ENCODE data around the gene SPON1. TPM values are rescaled to one million over a fixed set of nuclear protein-coding genes. Genes with fewer than 3 reads are reported as not detected.

SPON1 gene
- total and polyA plus RNA-seq, 2 of the 8 experiments (the other 6 are each of a cell fraction or from before 2014, with no cell fraction given): 1.5 to 5.4 TPM

GRCh38 chr11:13972043-13972910, 9.8 kb downstream of the SPON1 start:
- H2AFZ ChIP-seq (ENCODE audit: low read length): no peak overlapping the region
- H3K79me1 ChIP-seq (ENCODE audit: low read depth, low read length): no peaks in the 10 kb centered on the region
- no peak overlapping the region for H3K14ac ChIP-seq (ENCODE audit: insufficient read length)
- ChIA-PET POLR2A (ENCODE audit: partially characterized antibody) (no interaction called here), CTCF (ENCODE audit: partially characterized antibody) (interaction anchor here (0.6 to 8.2 kb wide), 12 partner anchors 8 to 262 kb away, joined by 3 to 101 read pairs (median 4); partner anchors contain the start of gene SPON1)
- H3K9me3 ChIP-seq (ENCODE audit: insufficient read depth in 2 of 2, low read depth in 1 of 2, low read length in 1 of 2): no peaks in the 10 kb centered on the region
- H3K23ac ChIP-seq (ENCODE audit: insufficient read length): no peak overlapping the region
- H3K79me2 ChIP-seq (ENCODE audit: control insufficient read depth in 1 of 2, insufficient read depth in 2 of 2, low read length in 2 of 2): no peaks in the 10 kb centered on the region
- no peak overlapping the region for H3K4me3 ChIP-seq (ENCODE audit: extremely low read depth in 1 of 4, insufficient read depth in 2 of 4, low read depth in 3 of 4, low read length in 4 of 4)
- WGBS, 2 experiments (ENCODE audit: extremely low coverage in 1 of 2, insufficient coverage in 1 of 2, insufficient read length in 1 of 2, insufficient replicate concordance in 2 of 2, low coverage in 1 of 2, low lambda C conversion rate in 2 of 2, missing lambda C conversion rate in 1 of 2): 89% methylated on average over 2 of the region's 2 CpGs; no CpG with 5 or more reads in 1 of the 2 experiments
- no peaks in the 10 kb centered on the region; a peak in 1 of 7 replicates for H3K27me3 ChIP-seq (replicated peaks in 1 of 4; ENCODE audit: control insufficient read depth in 3 of 4, extremely low read depth in 1 of 4, insufficient read depth in 3 of 4, low read length in 3 of 4)
- H4K91ac ChIP-seq (replicated peaks; ENCODE audit: insufficient read length, low read length): no peak overlapping the region
- no peak overlapping the region for H3K4me2 ChIP-seq (ENCODE audit: insufficient read depth in 1 of 2, low read depth in 2 of 2, low read length in 2 of 2)
- no peak overlapping the region for H3K9ac ChIP-seq (replicated peaks in 1 of 4; ENCODE audit: extremely low read depth in 1 of 4, low read depth in 3 of 4, low read length in 3 of 4)
- H4K5ac ChIP-seq (ENCODE audit: insufficient read length, low read depth, low read length): no peak overlapping the region
- no peak overlapping the region for H3K27ac ChIP-seq (ENCODE audit: low read depth, low read length)
- no peak overlapping the region for H2BK15ac ChIP-seq (ENCODE audit: low read length)
- H3K23me2 ChIP-seq (ENCODE audit: low read depth, low read length): no peaks in the 10 kb centered on the region
- H3K56ac ChIP-seq (replicated peaks; ENCODE audit: insufficient read length, low read depth, low read length): no peak overlapping the region
- FAIRE-seq: no peak
- H3K18ac ChIP-seq (ENCODE audit: extremely low read depth, low read length): no peak overlapping the region
- H3K4ac ChIP-seq (replicated peaks; ENCODE audit: insufficient read length, low read depth, low read length): no peak overlapping the region
- DNase-seq (ENCODE audit: low read depth in 1 of 2, low spot score in 2 of 2): no peak
- H2BK120ac ChIP-seq (replicated peaks; ENCODE audit: low read depth, low read length): no peak overlapping the region
- no peak overlapping the region for H2BK20ac ChIP-seq (ENCODE audit: low read length)
- no peaks in the 10 kb centered on the region for H3K36me3 ChIP-seq (ENCODE audit: control insufficient read depth in 2 of 4, insufficient read depth in 4 of 4, low read length in 3 of 4)
- H3K4me1 ChIP-seq (replicated peaks in 1 of 4; ENCODE audit: control insufficient read depth in 3 of 4, insufficient read depth in 4 of 4, low read length in 3 of 4): peaks cover 0 to 5% (median 2%) of the 10 kb centered on the region in 4 experiments; a peak in 3 of 7 replicates
- no peak overlapping the region for H2BK12ac ChIP-seq (ENCODE audit: low read depth, low read length)
- H4K20me1 ChIP-seq (replicated peaks in 1 of 2; ENCODE audit: control insufficient read depth in 1 of 2, insufficient read depth in 2 of 2, low read length in 2 of 2): no peaks in the 10 kb centered on the region
- no peak overlapping the region for H2BK5ac ChIP-seq (ENCODE audit: low read depth, low read length)
- H4K8ac ChIP-seq (ENCODE audit: extremely low read depth, insufficient read depth, low read length): no peak overlapping the region
- no peak overlapping the region for H2AK5ac ChIP-seq (ENCODE audit: low read depth, low read length)
- TF ChIP-seq KDM5A (IDR thresholded peaks at IDR 0.05; ENCODE audit: low read length): no peak
- TF ChIP-seq, protein P1, sequence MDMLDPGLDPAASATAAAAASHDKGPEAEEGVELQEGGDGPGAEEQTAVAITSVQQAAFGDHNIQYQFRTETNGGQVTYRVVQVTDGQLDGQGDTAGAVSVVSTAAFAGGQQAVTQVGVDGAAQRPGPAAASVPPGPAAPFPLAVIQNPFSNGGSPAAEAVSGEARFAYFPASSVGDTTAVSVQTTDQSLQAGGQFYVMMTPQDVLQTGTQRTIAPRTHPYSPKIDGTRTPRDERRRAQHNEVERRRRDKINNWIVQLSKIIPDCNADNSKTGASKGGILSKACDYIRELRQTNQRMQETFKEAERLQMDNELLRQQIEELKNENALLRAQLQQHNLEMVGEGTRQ (IDR thresholded peaks at IDR 0.05; ENCODE audit: low read length): no peak
- no peak for TF ChIP-seq MAX (IDR thresholded peaks at IDR 0.05)
- TF ChIP-seq PHF8 (conservative IDR thresholded peaks at IDR 0.05; ENCODE audit: low read depth, low read length): no peak
- no peak for TF ChIP-seq SP2 (IDR thresholded peaks at IDR 0.05; ENCODE audit: low read length)
- no peak for TF ChIP-seq CHD1 (IDR thresholded peaks at IDR 0.05; ENCODE audit: low read depth, low read length)
- TF ChIP-seq EZH2 (IDR thresholded peaks at IDR 0.05; ENCODE audit: low read depth, low read length, severe bottlenecking): no peak
- TF ChIP-seq, protein P2, sequence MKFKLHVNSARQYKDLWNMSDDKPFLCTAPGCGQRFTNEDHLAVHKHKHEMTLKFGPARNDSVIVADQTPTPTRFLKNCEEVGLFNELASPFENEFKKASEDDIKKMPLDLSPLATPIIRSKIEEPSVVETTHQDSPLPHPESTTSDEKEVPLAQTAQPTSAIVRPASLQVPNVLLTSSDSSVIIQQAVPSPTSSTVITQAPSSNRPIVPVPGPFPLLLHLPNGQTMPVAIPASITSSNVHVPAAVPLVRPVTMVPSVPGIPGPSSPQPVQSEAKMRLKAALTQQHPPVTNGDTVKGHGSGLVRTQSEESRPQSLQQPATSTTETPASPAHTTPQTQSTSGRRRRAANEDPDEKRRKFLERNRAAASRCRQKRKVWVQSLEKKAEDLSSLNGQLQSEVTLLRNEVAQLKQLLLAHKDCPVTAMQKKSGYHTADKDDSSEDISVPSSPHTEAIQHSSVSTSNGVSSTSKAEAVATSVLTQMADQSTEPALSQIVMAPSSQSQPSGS (IDR thresholded peaks at IDR 0.05; ENCODE audit: low read length): no peak
- TF ChIP-seq POLR2A (IDR thresholded peaks at IDR 0.05; ENCODE audit: control extremely low read depth in 1 of 2, low read depth in 2 of 2, low read length in 2 of 2): no peak
